GM21423 (cell line): ENCODE results near the gene ZNF622.
A peak's percentile ranks its signal among the peaks of the same experiment; 100 is the strongest.
"Not testable (repeated sequence)": the region's sequence is repeated elsewhere in the genome, so short reads cannot be mapped to it uniquely, and the experiment has no call there.

ENCODE experiments used
- ATAC-seq: cut with Tn5 transposase; IDR thresholded peaks from one replicate; pipeline ENCODE4 v1.9.1; 2021; ENCODE audit warnings: mild to moderate bottlenecking, moderate library complexity; ENCODE audit not compliant: unreplicated experiment

Gene ZNF622

DNA sequence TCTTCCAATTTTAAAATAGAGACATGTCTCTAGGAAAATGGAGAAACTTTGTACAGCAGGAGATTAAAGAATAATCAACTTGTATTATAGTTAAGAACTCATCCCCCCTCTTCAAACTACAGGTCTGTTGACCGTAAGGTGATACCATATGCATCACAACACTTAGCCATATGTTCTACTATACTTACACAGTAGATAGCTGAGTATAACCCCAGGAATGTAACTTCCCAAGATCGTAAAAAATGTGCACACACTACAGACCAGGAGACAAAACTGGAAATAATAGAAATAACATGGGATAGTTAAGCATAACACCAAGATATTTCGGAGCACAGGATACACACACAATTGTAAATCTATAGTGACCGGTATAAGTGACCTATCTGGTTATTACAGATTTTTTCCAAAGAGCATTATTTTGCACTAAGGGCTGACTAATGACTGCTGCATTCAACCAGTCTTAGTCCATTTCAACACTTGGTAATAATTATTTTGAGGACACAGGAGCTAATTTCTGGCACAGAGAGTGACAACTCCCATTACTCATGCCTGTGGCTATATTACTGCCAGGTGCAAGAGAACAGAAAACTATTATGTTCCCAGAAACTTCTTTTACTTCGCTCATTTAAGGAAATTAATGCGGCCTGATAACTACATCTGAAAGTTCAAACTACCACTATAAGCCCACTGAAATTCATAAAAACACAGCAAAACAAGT is 15.4 kb upstream of the ZNF622 start:
- no peak for ATAC-seq

DNA sequence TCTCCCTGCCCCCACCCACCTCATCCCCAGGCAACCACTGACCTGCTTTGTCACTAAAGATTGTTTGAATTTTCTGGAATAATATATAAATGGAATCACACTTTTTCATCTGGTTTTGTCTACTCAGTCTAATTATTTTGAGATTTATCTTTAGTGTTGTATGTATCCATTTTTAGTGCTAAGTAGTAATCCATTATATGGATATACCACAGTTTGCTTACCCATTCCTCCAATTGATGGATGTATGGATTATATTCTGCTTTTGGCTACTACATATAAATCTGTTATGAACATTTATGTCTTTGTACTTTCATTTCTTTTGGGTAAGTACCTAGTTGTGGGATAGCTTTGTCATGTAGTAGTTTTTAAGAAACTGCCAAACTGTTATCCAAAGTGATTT is 14.5 kb upstream of the ZNF622 start:
- no peak for ATAC-seq

DNA sequence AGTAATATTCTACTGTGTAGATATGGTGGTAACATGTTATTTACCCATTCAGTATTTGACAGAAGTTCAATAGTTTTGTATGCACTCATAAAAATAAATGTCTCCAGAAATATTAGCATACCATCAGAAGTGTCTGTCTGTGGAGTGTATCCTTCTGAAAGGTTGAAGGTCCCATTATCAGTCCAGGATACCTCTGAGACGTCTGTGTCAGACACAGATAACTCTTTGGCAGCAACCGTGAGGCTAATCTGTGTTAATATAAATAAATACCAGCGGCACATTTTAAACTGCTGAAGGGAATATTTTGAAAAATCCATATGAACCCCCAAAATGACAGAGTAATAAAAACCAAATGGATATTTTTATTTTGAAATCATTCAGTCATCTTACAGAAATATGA is 11.9 kb upstream of the ZNF622 start:
- no peak for ATAC-seq

DNA sequence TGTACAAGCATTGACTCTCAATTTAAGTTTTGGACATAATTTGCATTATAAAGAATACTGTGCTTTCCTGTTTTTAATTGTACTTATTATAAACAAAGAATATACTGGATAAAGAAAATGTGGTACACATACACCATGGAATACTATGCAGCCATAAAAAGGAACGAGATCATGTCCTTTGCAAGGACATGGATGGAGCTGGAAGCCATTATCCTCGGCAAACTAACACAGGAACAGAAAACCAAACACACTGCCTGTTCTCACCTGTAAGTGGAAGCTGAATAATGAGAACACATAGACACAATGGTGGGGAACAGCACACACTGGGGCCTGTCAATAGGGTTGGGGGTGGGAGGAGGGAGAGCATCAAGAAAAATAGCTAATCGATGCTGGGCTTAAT is 10.8 kb upstream of the ZNF622 start:
- not testable (repeated sequence) for ATAC-seq

DNA sequence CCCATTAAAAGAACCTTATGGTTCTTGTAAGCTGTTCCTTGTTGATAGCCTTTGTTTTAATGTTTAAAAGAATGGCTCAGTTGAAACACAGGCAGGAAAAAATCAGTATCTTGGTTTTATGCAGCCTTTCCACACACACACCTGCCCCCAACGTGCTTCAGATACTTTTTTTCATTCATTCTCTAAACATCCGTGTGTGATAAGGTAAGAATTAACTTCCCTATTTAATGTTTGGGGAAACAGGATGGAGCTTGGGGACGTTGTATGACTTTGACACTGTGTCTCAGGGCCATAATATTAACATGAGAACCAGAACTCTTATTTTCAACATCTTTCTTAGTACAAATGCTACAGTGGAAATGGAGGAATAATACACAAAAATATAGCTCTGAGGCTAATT is 5.8 kb upstream of the ZNF622 start:
- no peak for ATAC-seq

DNA sequence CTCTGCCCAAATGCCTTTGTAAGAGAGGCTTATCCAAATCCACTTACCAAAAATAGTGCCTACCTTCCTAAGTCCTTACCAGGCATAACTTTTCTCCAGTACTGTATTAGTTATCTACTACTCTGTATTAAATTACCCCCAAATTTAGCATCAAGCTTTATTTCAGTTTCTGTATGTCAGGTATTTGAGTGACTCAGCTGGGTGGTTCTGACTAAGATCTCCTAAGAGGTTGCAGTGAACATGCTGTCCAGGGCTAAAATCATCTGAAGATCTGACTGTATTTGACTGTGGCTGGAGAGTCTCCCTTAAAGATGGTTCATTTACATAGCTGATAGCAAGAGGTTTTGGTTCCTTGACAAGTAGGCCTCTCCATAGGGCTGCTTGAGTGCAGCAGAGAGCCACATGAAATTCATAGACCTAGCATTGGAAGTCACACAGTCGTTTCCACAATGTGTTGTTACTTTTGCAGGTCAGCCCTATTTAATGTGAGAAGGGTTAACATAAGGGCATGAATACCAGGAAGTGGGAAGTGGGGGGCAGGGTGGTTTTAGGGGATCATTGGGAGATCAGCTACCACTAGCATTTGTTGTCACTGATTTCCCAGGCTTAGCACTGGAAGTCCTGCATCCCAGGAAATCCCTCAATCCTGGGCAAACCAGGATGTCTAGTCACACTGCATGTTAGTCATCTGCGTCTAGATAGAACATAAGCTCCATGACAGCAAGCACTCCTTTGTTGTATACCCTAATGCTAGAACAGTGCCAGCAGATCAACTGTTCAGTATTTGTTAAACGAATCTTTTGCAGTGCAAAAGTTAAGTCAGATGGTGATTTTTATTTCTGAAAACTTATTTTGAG is 2.0 kb upstream of the ZNF622 start:
- peak; percentile 66 for ATAC-seq

DNA sequence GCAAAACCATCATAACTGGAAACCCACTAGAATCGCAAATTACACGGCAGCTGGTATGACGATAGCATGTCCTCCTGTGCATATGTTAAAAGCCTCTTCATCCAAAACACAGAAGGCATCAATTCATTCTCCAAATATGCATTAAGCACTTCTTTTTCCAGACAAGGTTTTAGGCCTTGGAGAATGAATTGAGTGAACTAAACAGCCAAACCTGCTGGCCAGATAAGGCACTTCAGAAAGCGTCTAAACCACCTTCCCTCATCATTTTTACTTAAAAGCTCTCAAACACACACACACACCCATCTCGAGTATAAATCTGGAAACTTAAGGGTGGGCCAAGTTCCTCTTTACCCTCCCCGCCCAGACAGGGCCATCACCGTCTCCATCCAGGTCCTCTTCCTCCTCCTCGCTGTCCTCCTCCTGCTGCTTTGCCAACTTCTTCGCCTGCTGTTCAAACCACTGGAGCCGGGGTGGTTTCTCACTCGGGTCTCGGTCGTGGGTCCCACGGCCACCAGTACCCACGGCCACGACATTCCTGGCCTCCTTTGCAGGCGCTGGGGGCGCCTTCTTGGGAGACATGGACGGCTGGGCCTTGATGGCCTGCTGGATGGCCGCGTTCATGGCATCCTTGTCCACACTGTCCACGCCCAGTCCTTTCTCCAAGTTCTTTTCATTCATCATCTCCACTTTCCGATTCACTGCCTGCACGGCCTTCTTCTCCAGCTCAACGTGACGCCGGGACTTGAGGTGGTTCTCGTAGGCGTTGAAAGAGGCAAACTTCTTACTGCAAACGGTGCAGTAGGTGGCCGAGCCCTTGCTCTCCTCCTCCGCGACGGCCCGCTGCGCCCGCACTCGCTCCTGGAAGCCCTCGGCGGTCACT is 696 bp downstream of the ZNF622 start:
- no peak for ATAC-seq

DNA sequence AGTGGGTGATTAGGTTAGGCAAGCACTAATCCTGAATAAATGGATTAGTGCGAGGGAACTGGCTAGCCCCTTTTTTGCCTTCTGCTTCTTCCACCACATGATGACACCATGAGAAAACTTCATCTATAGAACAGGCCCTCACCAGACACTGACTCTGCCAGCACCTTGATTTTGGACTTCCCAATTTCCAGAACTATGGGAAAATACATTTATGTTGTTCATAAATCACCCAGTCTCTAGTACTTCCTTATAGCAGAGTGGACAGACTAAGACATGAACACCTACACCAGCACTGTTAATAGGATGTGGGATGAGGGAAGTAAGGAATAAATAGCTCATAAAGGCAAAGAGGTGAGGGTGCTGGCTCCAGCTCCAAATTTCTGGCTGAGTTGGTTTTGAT is 1.4 kb downstream of the ZNF622 start:
- no peak for ATAC-seq

DNA sequence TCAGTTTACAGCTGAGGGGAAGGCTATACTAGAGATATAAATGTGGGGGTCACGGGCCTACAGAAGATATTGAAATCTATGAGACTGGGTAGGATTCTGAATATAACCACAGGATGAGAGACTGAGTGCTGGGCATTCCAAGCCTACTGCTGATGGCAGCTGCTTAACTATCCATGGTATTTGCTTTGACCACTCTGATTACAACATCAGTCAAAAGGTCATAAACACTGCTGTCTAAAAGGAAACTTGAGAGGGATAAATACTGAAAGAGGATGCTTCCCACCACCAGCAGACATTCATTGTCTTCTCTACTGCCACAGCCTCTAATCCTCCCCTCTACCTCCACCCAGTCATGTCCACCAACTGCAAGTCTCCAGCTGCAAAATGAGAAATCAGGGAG is 3.8 kb downstream of the ZNF622 start:
- no peak for ATAC-seq

DNA sequence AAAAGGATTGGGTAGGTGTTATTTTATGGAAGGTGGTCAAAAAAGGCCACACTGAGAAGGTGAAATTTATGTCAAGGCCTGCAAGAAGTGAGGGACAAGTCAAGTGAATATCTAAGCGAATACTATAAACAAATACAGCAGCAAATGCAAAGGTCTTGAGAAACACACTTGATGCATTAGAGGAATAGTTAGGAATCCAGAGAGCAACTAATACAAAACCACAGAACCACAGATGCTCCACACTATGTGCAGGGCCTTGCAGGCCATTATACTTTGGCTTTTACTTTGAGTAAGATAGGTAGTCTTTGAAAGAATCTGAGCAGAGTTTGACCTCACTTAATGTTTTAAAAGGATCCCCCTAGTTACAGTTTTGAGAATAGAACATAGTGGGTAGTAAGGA is 4.6 kb downstream of the ZNF622 start:
- ATAC-seq = no peak

DNA sequence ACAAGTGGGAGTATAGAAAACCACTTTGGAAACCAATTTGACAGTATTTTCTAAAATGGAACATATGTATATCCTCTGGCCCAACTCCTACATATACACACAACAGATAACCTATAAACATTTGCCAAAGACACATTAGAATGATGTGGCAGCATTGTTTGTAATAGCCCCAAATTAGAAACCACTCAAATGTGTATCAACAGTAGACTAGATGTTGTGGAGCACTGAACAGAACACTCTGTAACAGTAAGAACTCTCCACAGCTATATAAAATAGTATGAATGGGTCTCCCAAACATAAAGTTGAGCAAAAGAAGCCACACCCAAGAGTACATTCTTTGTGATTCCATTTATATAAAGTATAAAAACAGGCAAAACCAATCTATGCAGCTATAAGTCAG is 6.1 kb downstream of the ZNF622 start:
- no peak for ATAC-seq

DNA sequence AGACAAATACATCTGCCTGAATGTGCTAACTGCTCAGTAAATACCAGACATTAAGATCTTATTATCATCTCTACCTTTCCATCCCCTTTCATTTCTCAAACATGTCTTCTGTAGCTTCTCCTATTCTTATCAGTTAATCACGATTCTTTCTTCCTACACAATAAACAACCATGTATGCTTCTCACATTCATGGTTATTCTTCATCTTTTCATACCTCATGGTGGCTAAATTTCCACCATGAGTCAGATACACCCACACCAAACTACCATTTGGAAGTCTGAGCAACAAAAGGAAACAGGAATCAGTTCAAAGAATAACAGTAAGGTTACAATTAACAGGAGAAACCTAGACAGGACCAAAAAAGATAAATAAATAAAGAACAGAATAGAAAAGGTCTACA is 7.7 kb downstream of the ZNF622 start:
- no peak for ATAC-seq

DNA sequence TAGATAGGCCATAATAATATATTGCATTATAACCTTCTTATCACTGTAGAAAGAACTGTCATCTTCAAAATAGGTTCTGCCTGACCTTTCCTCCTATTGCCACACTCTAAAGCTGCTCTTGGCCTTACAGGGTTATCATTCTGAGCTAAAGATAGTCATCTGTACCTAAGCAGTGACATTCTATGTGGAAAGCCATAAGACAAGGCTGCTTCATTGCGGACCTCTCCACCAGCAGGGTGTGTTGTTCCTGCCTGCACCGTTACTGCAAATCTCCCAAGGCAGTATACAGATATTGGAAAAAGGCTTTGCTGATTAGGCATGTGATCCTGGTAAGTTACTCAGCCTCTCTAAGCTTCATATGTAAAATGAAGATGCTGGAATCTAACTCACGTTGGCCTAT is 8.1 kb downstream of the ZNF622 start:
- no peak for ATAC-seq

DNA sequence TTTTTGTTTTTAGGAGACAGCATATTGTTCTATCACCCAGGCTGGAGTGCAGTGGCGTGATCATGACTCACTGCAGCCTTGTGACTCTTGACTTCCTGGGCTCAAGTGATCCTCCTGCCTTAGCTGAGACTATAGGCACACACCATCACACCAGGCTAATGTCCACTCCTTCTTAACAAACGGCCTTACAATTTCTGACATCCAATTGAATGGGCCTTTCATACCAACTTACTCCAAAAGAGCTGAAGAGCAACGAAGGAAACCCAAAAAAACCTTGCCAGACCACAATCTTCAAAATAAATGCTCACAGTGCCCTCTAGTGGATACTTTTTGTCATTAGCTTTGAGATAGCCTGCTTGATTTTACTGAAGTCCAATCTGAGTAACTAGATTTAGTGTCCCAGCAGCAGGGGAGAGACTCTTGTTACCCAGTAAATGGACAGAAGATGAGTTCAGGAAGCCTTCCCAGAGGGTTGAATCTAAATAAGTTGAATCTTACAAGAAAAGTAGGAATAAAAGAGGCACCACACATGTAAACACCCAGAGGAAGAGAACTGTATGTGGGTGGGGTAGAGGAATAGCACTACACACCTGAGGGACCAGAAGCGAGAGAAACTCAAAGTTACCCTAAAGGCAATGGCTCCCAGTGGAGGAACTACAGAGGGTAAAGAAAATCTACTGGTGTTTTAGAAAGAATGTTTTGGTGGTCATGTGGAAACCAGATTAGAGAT is 9.3 kb downstream of the ZNF622 start:
- peak; percentile 66 for ATAC-seq

DNA sequence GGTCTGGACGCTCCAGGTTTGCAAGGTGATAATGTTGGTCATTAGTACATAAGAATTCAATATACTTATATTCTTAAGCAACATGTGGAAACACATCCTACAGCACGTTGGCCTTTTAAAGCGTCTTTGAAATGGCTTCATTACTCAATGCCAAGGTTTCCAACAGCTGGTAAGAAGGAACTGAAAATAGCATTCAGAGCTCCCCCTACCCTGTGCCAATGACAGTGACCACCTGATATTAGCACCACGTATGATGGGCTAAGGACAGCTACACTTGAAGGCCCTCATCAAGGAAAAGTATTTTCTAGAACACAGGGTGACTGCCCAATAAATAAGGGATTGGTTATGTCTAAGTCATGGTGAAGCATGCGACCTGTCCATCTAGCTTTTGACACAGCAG is 9.9 kb downstream of the ZNF622 start:
- peak; percentile 12 for ATAC-seq

DNA sequence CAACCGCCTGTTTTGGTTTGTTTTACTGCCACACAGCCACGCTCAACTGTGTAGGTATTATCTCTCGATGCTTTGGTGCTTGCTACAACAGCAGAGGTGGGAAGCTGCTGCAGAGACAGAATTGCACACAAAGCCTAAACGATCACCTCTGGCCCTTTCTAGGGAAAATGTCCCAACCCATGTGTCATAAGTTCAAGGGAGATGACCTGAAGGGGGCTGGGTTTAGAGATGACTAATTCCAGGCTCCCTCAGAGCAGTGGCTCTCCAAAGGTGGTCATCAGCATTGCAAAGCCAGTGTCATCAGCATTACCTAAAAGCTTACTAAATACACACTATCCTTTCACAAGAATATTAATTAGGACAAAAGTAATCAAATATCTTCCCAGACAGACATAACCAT is 10.9 kb downstream of the ZNF622 start:
- ATAC-seq = no peak

DNA sequence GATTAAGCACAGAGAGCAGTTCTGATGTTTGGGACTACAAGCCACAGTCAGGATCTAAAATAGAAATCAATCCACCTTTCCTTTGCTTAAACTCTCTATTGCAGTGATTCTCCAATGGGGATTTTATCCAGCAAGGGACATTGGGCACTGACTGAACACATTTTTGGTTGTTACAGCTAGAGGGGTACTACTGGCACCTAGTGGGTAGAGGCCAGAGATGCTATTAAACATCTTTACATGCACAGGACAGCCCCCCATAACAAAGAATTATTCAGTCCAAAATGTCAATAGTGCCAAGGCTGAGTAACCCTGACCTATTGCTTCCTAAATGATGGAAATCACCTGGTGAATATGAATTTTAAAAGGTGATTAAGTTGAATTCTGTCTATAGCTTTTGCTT is 12.0 kb downstream of the ZNF622 start:
- ATAC-seq = no peak

DNA sequence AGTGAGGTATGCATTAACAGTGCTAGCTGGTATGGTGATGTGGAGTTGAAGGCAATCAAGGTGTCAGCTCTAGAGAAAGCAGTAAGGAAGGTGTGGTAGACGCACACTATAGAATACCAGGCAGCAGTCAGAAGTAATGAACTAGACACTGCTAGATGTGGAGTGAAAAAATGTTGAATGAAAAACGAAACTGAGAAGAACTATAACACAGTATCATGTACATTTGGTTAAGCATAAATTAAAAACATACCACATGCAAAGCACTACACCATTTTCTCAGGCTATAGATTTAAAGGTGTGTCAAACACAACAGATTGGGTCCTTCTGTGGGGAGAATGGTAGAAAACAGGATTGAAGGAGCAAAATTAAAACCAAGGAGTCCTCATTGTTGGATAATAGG is 15.4 kb downstream of the ZNF622 start:
- ATAC-seq = no peak

DNA sequence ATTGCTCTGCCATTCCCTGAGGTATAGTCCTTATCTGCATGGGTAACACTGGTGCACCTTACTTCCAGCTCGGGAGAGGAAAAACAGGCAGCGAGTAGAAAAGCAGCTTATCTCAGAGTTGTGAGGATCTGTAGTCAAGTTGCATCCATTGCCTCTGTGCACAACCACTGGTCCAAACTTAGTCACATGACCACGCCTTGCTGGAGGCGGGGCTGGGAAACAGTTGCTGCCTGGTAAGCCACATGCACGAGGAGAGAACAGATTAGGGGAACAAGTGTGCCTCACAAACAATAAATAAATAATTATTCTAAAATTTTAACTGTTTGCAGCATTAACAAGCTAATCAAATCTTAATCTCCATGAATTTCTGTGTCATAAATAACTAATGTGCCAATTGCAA is 18.6 kb downstream of the ZNF622 start:
- no peak for ATAC-seq

DNA sequence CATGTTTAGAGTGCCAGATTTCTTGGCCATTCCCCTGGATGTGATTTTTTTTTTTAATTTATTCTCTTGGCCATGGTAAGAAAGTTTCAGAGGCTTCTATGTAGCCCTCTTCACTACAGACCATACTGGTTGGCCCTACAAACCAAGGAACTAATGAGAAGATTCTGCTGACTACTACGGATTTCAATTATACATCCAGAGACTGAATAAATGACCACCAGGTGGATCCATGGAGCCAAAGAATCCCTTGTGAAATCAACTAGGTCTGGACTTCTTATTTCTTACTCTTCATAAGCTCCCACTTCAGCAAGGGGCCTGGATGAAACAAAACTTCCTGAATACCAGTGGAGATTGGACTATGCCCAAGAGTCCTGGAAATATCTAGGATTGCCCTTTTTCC is 27.6 kb downstream of the ZNF622 start:
- no peak for ATAC-seq
